HG03342 (cell line): Measurements from ENCODE around the gene KIRREL3.

Experiments
- ATAC-seq: cut with Tn5 transposase; IDR thresholded peaks from one replicate; pipeline ENCODE4 v1.9.1; 2021; ENCODE audit warnings: mild to moderate bottlenecking, moderate library complexity; ENCODE audit not compliant: unreplicated experiment

Gene KIRREL3

GRCh38 chr11:126611438-126611837, 389.1 kb downstream of the KIRREL3 start:
- ATAC-seq = no peak

- ATAC-seq = no peak
Observed at GRCh38 chr11:126608658-126609057, 391.9 kb downstream of the KIRREL3 start.

GRCh38 chr11:126607776-126608541, 392.6 kb downstream of the KIRREL3 start:
- no peak for ATAC-seq

GRCh38 chr11:126607374-126607773, 393.2 kb downstream of the KIRREL3 start:
- peak; percentile 51 for ATAC-seq

GRCh38 chr11:126606484-126606883, 394.1 kb downstream of the KIRREL3 start:
- ATAC-seq = no peak

- ATAC-seq = no peak
Observed at GRCh38 chr11:126604461-126604860, 396.1 kb downstream of the KIRREL3 start.

- ATAC-seq = no peak
Observed at GRCh38 chr11:126603486-126603885, 397.1 kb downstream of the KIRREL3 start.

- no peak for ATAC-seq
Observed at GRCh38 chr11:126602993-126603392, 397.6 kb downstream of the KIRREL3 start.

- ATAC-seq = no peak
Observed at GRCh38 chr11:126602349-126602940, 398.1 kb downstream of the KIRREL3 start.

GRCh38 chr11:126601550-126602215, 398.9 kb downstream of the KIRREL3 start:
- no peak for ATAC-seq

- ATAC-seq = no peak
Observed at GRCh38 chr11:126601136-126601535, 399.4 kb downstream of the KIRREL3 start.

- ATAC-seq = no peak
Observed at GRCh38 chr11:126599217-126599897, 401.2 kb downstream of the KIRREL3 start.

- no peak for ATAC-seq
Observed at GRCh38 chr11:126598344-126599216, 402.0 kb downstream of the KIRREL3 start.

GRCh38 chr11:126597041-126597440, 403.5 kb downstream of the KIRREL3 start:
- ATAC-seq = no peak

- ATAC-seq = no peak
Observed at GRCh38 chr11:126596474-126596873, 404.1 kb downstream of the KIRREL3 start.

GRCh38 chr11:126595560-126595959, 405.0 kb downstream of the KIRREL3 start:
- no peak for ATAC-seq

- no peak for ATAC-seq
Observed at GRCh38 chr11:126594921-126595367, 405.6 kb downstream of the KIRREL3 start.

GRCh38 chr11:126592496-126593410, 407.8 kb downstream of the KIRREL3 start:
- ATAC-seq = no peak

GRCh38 chr11:126591966-126592489, 408.5 kb downstream of the KIRREL3 start:
- no peak for ATAC-seq
